RPMI8226 (cell line): Measurements from ENCODE around the gene OTOP2.
"Not testable (repeated sequence)": the region's sequence is repeated elsewhere in the genome, so short reads cannot be mapped to it uniquely, and the experiment has no call there.

Experiments
- DNase-seq: peaks from one replicate; pipeline ENCODE4 v3.0.0-alpha.2; 2015

OTOP2 gene

DNA sequence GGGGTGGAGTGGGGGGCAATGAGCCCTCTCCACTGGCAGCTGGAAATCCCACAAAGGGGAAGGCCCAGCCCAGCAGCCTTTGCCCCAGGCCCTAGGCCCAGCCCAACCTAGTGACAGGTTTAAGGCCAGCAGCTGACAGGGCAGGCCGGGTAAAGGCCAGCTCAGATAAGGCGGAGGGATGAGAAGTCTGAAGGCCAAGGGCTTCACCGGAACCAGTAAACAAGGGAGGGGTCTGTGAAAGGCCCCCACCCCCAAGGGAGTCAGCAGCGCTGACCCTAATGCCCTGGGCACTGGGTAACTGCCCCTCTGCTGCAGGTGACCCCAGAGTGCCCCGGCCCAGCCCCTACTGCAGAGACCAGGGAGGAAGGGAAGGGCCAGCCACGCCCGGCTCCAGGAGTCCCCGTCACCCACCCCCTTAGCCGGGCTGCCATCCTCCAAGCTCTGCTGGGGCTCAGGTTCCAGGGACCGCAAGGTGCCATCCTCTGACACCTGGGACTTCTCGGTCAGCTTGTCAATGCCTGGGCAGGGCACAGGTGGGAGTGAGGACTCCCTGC, 29.1 kb downstream of the OTOP2 start:
- no peak for DNase-seq

DNA sequence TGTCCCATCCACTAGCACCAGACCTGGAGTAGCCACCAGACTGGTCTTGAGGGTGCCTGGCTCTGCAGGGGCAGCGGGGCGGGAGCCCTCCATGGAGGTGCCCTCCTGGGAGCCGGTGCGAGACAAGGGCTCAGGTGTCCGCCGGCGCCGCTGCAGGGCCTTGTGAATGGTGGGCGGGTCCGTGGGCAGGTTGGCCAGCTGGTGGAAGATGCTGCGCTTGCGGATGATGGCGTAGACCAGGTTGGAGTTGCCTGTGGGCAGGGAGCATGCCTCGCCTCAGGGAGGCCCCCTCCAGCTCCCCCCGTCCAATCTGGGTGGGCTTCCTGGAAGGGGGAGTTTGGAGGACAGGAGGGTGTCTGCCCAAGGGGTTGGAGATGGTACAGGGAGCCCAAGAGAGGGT, 30.0 kb downstream of the OTOP2 start:
- no peak for DNase-seq

DNA sequence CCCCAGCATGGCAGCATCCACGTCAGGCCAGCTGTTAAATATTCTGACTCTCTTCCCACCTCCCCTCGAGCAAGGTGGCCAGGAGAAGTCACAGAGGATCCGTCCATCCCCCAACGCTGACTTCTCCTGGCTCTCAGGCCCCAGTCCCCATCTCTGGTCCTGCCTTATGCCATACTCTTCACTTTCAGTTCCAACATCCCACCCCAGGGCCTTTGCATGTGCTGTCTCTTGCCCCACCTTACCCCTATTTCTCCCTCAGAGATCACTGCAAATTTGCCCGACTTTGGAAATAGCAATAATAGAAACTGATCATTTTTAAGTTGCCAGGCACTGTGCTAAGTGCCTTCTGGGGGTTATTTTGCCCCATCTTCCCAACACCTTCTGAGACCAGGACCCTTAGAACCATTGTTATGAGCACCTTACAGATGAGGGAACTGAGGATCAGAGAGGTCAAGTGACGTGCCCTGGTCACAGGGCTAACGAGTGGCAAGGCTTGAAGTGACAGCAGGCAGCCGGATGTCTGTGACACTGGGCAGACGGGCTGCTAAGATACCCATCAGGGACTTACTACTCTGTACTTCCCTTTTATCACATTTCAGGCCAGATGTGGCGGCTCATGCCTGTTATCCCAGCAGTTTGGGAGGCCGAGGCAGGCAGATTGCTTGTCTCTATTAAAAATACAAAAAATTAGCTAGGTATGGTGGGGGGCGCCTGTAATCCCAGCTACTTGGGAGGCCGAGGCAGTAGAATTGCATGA, 30.8 kb downstream of the OTOP2 start:
- DNase-seq: no peak

DNA sequence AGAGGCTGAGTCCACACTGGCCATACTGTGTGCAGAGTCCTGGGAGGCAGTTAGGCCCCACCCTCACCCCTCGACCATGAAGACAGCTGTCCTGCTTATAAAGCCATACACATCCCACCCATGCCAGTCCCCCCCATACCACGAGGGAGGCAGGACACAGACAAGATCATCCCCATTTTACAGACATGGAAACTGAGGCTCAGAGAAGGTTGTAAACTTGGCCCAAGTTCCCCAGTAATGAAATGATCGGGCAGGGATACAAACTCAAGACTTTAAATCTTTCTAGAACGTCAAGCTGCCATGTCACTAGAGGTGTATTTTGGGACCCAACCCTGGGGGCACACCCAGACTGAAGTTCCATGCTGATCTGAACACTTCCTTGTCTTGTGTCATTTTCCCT, 32.0 kb downstream of the OTOP2 start:
- no peak for DNase-seq

DNA sequence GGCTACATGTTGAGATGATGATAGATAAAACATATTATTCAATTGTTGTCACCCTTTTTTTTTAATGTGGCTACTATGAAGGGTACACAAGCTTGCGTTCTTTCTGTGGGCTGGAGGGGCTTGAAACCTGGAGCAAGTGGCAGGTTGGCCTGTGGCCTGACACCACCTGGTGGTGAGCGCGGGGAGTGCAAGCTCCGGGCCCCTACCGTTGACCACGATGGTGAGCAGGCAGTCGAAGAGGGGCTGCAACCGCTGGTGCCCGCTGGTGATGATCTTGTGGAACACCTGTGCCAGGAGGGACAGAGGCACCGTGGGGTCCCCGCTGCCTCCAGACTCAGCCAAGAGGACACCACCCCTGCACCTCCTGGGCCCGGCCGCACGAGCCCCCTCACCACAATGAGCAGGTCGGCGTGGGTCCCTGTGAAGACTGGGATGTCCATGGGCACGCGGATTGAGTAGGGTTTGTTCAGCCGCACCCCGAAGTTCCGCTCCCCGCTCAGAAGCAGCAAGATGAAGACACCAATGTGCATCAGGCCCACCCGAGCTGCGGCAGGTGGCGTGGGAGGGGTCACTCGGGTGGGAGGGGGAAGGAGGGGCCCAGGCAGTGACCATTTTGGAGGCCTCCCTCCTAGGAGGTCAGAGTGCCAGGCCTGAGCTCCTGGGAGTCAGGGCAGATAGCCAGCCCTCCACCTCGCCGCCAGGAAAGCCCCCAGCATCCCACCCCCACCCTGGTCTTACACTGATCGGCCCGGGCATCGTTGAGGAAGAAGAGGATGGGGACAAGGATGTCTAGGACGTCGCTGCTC, 34.1 kb downstream of the OTOP2 start:
- DNase-seq: peak; percentile 75

DNA sequence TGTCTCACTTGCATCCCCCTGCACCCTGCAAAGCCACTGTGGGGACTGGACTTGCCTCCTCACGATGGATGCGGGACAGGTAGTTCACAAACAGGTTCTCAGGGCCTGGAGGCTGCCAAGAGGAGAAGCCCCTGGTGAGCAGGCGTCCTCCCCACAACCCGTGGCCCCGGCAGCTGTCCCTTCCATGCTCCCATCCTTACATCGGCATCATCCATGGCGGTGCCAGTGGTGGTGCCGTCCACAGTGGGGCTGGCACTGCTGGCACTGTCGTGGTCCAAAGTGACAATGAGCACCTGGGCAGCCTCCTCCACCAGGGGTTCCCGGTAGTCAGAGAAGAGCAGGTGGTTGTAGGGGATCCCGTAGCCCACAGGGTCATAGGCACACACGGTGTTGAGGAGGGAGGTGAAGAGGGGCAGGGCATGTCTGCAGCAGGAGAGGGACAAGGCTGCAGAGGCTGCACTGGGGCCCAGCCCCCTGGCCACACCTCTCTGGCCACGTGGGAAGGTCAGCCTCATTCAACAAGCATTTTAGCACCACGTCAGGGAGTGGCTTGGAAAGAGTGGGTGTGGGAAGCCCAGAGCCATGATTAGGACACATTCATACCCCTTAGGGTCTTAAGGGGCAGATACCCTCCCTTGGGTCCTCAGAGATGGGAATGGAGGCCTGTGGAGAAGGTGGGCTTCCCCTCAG, 35.9 kb downstream of the OTOP2 start:
- no peak for DNase-seq

DNA sequence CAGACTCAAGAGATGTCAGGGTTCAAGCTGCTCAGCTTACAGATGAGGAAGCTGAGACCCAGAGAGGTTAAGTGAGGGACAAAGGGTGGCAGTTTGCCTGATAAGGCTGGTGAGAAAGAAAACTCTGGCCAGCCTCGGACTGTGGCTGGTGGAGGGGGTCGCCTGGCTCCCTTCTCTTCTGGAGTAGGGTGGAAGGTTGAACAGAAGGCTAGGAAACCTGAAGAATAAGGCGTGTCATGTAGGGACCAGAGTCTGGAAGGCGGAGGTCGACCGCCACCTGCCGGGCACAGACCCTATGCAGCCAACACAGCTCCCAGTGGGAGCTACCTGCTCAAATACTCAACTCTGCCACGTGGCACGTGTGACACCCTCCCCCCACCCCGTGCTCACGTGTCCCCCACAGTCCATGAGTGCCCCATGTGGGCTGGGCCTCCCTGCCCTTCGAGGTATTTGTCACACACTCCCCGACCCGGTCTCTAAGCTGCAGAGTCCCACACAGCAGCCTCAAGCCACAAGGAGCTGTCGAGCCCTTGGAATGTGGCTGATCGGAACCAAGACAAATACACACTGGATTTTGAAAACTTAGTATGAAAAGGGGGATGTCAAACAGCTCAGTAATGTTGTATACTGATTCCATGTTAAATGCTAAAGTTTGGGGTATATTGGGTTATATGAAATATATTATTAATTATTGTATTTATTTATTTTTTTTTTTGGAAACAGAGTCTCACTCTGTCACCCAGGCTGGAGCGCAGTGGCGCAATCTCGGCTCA, 36.7 kb downstream of the OTOP2 start:
- peak; percentile 49 for DNase-seq

DNA sequence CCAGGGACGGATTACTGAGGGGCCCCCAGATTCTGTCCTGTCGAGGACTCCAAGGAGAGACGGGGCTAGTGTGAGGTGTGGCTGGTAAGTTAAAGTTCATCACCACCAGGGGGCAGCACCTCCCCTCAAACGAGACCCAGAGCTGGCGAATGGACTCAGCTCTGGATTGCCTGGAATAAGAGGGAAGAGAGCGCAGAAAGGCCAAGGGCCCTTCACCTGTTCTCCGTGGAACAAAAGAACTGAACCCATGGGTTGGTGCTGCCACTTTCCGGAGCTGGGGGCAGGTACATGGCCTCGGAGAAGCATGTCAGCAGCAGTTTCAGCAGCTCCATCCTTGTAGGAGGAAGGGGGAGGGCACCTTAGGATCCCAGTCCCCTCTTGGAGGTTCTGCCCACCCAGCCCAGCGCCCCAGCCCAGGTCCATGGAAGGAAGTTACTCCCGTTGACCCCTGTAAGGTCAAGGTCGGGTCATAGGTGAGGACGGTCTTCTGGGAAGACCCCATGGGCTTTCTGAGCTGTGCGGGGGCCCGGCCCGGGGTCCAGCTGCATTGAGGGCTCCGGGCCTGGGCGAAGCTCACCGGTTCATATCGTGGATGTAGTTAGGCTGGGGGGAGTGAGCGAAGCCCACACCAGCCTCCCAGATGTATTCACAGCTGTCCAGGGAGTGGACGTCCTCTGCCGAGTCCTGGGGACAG, 37.7 kb downstream of the OTOP2 start:
- DNase-seq: peak; percentile 83

DNA sequence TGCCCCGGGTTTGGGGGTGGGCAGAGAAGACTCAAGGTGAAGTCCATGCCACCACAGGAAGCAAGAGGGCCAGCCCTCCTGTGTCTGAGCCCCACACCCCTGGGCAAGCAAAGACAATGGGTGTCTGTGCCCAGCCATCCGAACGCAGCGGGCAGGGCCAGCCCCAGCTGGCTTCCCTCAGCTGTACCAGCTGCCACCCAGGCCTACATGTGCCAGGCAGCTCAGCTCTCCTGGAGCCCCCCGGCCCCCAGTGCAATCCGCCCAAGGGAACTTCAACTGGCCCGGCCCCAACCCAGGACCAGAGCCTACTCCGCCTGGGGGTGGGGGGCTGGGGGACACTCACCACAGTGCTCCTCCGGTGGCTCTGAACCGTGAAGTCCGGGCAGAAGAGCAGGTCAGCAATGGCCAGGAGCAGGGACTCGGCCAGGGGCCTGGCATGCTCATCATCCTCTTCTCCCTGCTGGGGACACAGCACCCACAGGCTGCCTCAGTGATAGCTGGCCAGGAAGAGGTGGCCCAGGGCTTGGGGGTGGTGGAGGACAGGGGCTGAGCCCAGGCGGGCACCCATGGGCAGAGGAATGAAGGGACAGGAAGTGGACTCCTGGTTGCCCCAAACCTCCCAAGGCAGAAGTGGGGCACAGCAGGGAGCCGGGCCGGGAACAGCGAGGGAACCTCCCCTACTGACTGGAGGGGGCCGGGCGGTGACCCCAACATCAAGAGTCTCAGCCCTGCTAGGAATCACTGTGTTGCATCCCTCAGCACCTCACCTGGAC, 38.7 kb downstream of the OTOP2 start:
- no peak for DNase-seq

DNA sequence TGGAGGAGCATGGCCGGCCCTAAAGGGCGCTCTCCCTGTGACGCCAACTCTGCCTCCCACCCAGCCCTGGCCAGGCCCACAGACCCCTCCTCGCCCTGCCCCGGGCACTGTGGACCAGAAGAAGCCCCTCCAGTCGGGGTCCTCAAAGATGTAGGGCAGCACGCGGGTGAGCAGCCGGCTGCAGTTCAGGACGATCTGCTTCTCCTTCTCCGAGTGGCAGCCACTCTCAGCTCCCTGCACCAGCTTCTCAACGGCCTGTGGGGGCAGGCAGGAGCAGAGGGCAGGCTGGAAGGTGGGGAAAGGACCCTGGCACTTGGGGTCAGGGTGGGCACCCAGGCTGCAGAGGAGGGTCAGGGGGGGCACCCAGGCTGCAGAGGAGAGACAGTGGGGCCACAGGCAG, 39.6 kb downstream of the OTOP2 start:
- DNase-seq: no peak

DNA sequence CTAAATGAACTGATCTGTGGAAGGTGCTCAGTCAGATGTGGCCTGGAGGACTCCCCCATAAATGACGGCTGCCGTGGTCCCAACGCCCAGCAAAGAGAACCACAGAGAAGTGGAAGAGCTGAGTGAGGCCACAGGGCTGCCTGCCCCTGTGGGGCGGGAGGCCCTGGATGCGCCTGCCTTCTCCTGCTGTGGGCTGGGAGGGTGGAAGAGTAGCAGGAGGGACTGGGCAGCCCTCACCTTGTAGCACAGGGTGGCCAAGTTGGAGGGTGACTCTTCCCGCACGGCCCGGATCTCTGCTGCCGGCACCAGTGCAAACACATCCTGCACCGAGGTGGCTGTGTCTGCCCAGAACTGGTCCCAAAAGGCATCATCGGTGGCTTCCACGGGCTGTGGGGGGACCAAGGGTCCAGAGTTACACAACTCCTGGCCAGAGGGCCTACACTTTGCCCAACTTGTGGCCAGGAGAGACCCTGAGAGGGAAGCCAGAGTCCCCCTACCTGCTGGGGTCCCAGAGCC, 40.2 kb downstream of the OTOP2 start:
- no peak for DNase-seq

DNA sequence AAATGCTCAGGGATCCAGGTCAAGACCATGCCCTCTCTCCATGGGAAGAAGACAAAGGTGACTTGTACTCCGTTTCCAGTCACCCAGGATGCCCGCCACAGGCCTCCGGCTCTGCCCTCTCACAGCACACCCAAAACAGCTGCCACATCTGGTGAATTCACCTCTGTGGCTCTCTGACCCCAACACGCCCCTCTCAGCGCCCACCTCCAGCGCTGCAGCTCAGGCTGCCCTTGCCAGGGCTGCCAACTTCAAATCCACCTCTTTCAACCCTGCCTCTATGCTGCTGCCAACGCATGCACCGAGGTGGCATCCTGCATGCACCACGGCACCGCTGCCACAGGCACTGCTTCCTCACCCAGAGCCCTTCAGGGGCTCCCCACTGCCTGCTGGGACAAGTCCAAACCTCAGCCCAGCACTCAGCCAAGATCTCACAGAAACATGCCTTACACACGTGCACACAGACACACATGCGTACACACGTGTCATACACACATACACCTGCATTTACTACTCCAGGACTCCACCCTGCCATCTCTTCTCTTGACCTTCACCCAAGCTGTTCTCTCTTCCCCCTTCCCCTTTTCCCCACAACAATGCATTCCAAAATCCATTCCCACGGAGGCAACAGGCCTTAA, 41.0 kb downstream of the OTOP2 start:
- no peak for DNase-seq

DNA sequence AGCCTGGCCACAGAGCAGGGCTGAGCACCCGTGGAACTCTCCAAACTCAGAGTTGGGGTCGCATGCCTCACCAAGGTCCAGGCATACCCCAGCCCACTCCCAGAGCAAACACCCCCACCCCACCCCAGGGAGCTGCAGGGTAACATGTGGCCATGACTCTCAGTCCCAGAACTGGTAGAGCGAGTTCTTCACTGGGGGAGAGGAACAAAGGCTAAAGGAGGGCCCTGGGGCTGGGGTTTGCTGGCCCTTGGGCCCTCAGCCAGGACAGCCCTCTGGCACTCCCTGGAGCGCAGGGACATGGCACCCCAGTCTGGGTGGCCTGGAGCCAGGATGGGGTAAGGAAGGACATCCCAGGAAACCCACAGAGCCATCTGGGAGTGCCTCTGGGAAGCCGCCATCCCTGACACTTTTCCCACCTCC, 44.3 kb downstream of the OTOP2 start:
- no peak for DNase-seq

DNA sequence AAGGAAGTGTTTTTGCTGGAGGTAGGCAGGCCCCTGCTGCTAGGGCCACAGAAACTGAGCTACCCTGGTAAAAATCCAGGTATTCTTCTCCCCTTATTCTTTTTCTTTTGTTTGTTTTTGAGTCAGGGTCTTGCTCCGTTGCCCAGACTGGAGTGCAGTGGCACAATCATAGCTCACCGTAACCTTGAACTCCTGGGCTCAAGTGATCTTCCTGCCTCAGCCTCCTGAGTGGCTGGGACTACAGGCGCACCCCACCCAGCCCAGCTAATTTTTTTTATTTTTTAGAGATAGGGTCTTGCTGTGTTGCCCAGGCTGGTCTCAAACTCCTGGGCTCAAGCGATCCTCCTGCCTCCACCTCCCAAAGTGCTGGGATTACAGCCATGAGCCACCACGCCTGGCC, 45.4 kb downstream of the OTOP2 start:
- DNase-seq: not testable (repeated sequence)

DNA sequence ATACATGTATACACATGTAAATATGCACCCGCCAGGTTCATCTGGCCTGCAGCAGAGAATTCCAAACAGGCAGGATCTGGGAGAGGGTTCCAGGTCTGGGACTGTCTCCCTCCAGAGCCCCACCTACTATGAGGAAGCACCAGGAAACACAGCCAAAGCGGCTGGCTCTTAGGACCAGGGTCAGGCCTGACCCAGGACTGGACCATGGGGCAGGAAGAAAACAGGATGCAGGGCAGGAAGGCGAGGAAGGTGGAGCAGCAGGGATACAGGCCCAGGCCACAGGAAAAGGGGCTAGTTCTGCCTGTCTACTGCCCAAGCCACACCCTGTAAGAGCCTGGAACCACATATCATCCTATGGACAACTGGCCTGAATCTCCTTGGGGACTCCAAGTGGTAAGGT, 46.3 kb downstream of the OTOP2 start:
- DNase-seq: no peak

DNA sequence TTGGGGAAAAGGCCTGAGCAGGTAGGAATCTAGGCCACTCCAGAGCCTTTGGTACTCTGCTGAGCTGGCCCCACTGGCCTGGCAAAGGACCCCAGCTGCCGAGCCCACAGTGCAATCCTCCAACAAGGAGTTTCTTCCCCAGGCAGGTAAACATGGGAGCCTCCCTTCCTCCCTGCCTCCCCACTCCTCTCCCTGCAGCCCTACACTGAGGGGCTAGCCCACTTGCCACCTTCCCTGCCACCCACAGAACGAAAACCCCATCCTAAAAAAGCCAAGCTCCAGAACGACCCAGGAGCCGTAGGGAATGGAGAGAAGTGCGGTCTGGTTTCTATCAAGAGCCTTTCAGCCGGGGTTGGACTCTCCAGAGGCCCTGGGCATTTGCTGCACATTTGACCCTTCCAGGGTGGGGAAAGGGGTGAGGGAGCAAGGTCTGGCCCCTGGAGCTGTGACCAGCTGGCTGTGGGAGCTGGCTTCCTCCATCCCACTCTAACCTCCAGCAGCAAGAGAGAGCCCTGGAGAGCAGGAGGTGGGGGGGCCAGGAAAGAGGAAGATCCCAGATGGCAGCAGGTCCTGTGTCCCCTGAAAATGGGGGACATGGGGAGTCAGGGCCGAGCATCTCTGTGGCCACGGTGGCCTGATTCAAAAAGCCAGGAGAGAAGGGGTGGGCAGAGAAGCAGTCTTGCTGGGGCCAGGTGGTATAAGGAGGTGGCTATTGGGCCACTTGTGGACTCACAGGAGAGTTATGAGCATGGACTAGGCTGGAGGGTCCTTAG, 47.2 kb downstream of the OTOP2 start:
- DNase-seq: no peak

DNA sequence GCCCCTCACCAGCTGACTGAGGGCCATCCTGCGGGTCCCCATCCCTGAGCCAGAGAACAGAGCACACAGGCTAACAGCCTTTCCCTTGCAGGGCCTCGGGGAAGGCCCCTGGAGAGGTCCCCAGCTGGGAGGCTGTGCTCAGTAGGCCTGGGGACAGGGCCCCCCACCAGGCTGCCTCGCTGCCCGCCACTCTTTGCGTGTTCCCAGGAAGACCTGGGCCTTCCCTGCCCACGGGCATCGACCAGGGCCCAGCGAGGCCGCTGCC, 47.7 kb downstream of the OTOP2 start:
- DNase-seq: peak; percentile 20

DNA sequence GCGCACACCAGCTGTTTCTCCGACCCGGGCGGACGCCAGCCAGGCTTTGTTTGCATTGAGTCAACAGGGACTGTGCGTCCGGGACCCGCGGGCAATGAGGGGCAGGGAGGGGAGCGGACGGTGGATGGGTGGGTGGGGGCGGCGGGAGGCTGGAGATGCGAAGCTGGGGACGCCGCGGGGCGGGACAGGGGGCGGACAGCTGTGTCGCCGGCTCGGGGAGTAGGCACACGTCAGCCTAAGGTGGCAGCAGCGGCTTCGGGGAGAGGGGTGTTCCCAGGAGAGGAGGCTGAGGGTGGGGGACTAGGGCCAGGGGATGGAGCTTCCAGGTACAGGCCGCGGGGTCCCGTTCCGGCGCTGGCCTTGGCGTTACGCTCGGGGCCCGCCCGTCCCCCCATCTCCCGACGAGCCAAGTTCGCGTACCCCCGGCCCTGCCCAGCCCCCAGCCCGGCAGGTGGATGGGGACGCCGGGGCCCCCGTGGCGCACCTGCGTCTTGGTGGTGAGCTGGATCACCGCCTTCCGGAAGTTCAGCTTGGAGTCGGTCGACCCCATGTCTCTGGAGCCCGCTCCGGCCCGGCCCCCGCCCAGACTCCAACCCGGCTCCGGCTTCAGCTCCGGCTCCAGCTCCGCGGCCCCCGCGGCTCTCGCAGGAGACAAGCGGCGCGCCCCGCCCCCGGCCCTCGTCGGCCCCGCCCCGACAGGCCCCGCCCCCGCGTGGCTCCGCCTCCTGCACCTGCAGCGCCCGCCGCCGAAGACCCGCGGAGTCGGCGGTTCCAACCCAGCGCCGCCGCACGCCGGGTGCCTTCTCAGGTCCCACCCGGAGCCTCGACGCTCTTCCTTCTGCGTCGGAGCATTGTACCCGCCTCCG, 48.3 kb downstream of the OTOP2 start, which contains the start of gene HID1:
HID1 (minus strand) TSS at position 653 of the 866 bp plus-strand sequence; CDS start at position 550, 103 bp downstream.
- peak; percentile 86 for DNase-seq

DNA sequence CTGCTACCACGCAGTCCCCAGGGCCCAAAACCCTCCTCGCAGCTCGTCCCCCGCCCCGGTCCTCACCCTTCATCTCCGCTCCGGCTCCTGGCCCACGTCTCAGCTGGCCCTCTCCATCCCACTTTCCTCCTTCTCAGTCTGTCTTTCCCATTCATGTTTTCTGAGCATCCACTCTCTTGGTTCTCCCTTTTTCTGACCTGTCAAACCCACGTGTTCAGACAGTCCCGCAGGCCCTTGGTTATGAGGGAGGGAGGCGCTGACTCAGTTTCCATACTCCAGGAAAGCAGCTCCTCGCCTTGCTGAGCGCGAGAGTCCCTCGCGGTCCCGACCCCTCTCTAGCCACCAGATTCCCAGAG, 48.9 kb downstream of the OTOP2 start:
- no peak for DNase-seq
